ENCODE results near the gene TTC1. TPM values are rescaled to one million over a fixed set of nuclear protein-coding genes. Genes with fewer than 3 reads are reported as not detected.

Gene TTC1
- total and polyA plus RNA-seq, 11 donors, result 58.9 to 115 (median 83.6) TPM

DNA sequence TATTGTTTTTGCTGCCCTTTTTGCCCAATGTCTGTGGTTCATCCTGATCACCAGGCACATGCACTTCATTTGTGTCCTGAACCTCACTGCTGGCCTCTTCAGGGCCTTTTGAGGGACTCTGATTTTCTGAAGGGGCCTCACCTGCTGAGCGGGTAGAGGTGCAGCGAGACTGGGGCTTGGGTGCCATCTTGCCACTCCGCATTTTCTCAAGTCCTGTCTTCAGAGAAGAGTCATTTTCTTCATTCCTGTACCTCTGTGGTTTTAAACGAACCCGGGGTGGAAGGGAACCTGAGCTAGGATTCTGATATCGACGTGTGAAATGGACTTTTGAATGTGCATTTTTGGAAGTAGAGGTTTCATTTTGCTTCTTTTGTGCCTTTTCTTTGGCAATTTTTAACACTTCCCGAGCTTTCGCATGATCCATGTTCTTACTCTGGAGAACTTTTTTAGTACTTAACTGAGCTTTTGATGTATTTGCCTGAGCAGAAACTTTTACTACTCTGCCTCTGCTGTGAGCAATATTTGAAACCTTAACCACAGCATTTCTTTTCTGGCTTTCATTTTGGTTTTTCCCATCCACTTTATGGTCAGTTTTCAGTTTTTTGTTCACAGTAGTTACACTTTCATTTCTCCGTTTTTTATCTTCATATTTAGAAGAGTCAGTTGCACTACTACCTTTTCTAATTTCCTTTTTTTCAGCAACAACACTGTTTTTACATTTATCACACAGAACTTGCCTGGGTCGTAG lies 84.2 kb downstream of the TTC1 start:
- 92 to 96% (median 95%) methylated on average over 11 of the region's 11 CpGs for WGBS, 4 donors
- no peak for DNase-seq
- Histone ChIP-seq H3K4me1 (peaks cover 0 to 36% (median 0%) of the 10 kb centered on the region in 12 donors), H3K4me3 (no peak overlapping the region), H3K36me3 (peaks cover 0 to 44% (median 28%) of the 10 kb centered on the region in 9 donors), H3K9me3 (no peaks in the 10 kb centered on the region), H3K27ac (no peak overlapping the region), H3K27me3 (no peaks in the 10 kb centered on the region)
- TF ChIP-seq POLR2A (IDR thresholded peaks at IDR 0.05), result no peak
- TF ChIP-seq, protein P1, sequence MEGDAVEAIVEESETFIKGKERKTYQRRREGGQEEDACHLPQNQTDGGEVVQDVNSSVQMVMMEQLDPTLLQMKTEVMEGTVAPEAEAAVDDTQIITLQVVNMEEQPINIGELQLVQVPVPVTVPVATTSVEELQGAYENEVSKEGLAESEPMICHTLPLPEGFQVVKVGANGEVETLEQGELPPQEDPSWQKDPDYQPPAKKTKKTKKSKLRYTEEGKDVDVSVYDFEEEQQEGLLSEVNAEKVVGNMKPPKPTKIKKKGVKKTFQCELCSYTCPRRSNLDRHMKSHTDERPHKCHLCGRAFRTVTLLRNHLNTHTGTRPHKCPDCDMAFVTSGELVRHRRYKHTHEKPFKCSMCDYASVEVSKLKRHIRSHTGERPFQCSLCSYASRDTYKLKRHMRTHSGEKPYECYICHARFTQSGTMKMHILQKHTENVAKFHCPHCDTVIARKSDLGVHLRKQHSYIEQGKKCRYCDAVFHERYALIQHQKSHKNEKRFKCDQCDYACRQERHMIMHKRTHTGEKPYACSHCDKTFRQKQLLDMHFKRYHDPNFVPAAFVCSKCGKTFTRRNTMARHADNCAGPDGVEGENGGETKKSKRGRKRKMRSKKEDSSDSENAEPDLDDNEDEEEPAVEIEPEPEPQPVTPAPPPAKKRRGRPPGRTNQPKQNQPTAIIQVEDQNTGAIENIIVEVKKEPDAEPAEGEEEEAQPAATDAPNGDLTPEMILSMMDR (IDR thresholded peaks at IDR 0.05), result no peak
- intact Hi-C loops (cut with DNase I), result no loop called here
- no peak for ATAC-seq

DNA sequence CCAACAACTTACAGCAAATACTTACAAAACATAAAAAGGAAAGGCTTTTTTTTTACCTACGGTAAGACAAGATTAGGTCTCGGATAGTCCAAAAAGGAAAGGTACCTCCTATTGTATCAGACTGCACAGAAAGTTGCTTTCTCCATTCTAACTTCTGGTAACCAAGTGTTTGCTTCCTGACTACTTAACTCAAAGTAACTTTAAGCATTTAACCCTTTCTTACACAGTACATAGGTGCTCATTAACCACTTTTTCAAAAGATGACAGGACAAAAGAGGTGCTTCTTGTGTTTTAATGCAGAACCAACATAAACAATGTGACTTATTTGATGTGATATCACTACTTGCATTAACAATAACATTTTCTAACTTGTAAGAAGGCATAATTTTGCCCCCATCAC lies 87.2 kb downstream of the TTC1 start:
- intact Hi-C loops (cut with DNase I), result no loop called here
- Histone ChIP-seq H3K9me3 (no peaks in the 10 kb centered on the region), H3K4me1 (peaks cover 0 to 32% (median 0%) of the 10 kb centered on the region in 12 donors), H3K27ac (no peak overlapping the region), H3K4me3 (no peak overlapping the region), H3K36me3 (peaks cover 0 to 64% (median 33%) of the 10 kb centered on the region in 9 donors), H3K27me3 (no peaks in the 10 kb centered on the region)
- TF ChIP-seq POLR2A (IDR thresholded peaks at IDR 0.05), result no peak
- TF ChIP-seq, protein P1 (IDR thresholded peaks at IDR 0.05), result no peak
- no peak for ATAC-seq
- DNase-seq, result no peak
- WGBS, 4 donors, result 89 to 100% (median 94%) methylated on average over 2 of the region's 2 CpGs

DNA sequence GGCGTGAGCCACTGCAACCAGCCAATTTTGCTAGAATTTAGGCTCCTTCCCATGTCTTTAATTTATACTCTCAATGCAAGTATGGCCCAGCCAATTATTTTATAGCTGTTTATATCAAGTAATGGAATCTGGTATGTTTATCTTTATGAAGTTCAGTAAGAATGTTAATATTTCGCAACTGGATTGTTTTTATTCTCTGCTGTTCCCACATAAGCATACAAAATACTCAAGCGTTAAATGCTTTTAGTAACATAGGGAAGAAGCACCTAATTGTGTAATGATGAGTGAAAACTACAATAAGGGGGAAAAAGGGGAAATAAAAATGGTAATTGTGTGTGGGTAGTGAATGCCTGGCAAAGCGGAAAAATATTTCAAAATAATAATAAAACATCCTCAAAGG lies 89.1 kb downstream of the TTC1 start:
- intact Hi-C loops (cut with DNase I), result no loop called here
- Histone ChIP-seq H3K27ac (peak overlapping the region in 1 of 12 donors; percentile 14), H3K4me1 (peaks cover 0 to 37% (median 2%) of the 10 kb centered on the region in 12 donors), H3K4me3 (no peak overlapping the region), H3K9me3 (no peaks in the 10 kb centered on the region), H3K27me3 (no peaks in the 10 kb centered on the region), H3K36me3 (peaks cover 0 to 55% (median 18%) of the 10 kb centered on the region in 9 donors)
- TF ChIP-seq POLR2A (IDR thresholded peaks at IDR 0.05), result no peak
- TF ChIP-seq, protein P1 (IDR thresholded peaks at IDR 0.05), result no peak
- ATAC-seq, result no peak
- WGBS, 4 donors, result 89 to 93% (median 92%) methylated on average over 4 of the region's 4 CpGs
- no peak for DNase-seq

DNA sequence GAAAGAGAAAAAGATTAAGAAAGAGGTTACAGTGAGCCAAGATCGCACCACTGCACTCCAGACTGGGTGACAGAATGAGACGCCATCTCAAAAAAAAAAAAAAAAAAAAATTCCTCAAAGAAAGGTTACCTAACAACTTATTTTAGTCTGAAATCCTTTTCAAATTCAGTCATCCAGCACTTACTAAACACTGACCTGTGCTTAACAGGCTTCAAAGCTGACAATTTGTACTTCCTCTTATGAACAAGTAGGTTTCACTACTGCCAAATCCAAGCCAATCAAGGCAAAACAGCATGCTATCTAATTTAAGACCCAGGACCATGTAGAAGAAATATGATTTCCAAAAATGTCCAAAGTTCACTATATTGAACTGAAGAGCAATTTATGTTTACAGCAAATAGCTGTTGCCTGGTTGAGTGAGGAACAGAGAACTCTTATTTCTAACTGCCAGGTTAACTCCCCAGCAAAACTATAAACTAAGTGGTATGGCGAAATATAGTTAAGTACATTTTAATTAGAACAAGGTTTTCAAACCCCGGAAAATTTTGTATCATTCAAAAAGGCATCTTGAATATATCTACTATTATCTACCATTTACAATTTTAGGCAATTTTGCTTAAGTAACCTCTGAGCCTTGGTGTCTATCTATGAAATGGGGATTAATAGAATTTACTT lies 96.9 kb downstream of the TTC1 start:
- intact Hi-C loops (cut with DNase I), result no loop called here
- no peak for TF ChIP-seq POLR2A (IDR thresholded peaks at IDR 0.05)
- TF ChIP-seq, protein P1 (IDR thresholded peaks at IDR 0.05), result no peak
- no peak overlapping the region for H3K4me3 ChIP-seq
- WGBS, 4 donors, result 84 to 94% (median 92%) methylated on average over 4 of the region's 4 CpGs
- H3K27ac ChIP-seq, result no peak overlapping the region
- peak in 1 of 4 donors; percentile 26 for ATAC-seq
- peaks cover 0 to 46% (median 22%) of the 10 kb centered on the region in 9 donors for H3K36me3 ChIP-seq
- peaks cover 0 to 31% (median 9%) of the 10 kb centered on the region in 12 donors for H3K4me1 ChIP-seq
- no peaks in the 10 kb centered on the region for H3K27me3 ChIP-seq
- H3K9me3 ChIP-seq, result no peaks in the 10 kb centered on the region
- no peak for DNase-seq

Measured in heart left ventricle (tissue), 16 donors.